Measurements from ENCODE around the gene PMS2.
"Not testable (repeated sequence)": the region's sequence is repeated elsewhere in the genome, so short reads cannot be mapped to it uniquely, and the experiment has no call there.

The PMS2 gene, protein sequence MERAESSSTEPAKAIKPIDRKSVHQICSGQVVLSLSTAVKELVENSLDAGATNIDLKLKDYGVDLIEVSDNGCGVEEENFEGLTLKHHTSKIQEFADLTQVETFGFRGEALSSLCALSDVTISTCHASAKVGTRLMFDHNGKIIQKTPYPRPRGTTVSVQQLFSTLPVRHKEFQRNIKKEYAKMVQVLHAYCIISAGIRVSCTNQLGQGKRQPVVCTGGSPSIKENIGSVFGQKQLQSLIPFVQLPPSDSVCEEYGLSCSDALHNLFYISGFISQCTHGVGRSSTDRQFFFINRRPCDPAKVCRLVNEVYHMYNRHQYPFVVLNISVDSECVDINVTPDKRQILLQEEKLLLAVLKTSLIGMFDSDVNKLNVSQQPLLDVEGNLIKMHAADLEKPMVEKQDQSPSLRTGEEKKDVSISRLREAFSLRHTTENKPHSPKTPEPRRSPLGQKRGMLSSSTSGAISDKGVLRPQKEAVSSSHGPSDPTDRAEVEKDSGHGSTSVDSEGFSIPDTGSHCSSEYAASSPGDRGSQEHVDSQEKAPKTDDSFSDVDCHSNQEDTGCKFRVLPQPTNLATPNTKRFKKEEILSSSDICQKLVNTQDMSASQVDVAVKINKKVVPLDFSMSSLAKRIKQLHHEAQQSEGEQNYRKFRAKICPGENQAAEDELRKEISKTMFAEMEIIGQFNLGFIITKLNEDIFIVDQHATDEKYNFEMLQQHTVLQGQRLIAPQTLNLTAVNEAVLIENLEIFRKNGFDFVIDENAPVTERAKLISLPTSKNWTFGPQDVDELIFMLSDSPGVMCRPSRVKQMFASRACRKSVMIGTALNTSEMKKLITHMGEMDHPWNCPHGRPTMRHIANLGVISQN

DNA sequence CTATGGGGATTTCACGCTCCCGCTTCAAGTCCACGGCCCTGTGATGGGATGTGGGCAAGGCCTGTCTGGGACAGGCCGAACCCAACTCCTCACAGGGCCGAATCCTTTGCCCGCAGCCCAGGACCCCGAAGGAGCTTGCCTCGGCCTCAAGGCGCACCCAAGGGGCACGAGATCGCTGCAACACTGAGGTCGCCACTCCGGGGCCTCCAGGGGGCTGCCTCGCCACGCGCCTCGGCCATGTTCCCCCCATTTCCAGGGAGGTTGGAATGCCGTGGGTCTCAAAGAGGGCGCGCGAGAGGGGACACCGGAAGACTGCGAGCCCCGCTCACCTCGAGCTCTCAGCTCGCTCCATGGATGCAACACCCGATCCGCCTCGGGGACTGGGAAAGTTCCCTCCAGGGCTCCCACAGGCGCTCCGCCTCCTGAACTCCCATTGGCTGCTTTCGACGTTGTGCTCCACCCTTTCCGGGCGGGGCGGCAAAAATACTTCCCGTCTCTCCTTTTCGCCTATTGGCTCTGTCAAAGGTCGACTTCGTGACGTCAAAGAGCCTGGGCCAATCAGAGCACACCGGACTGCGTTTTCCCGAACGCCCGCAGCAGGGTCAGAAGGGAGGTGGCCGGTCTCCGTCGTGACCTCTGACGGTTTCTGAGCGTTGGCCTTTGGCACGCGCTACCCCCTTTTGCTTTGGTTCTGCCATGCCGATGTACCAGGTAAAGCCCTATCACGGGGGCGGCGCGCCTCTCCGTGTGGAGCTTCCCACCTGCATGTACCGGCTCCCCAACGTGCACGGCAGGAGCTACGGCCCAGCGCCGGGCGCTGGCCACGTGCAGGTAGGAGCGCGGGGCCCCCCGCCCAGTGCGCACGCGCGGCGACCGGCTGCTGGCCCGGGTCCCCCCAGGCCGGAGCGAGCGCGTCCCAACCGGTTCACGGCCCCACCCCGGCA, at the start of gene PMS2, which contains the start of gene AIMP2:
Gene PMS2, minus strand, starts transcription at position 382 of the 944 bp plus-strand sequence. Its CDS starts 30 bp downstream, at position 352.
Gene AIMP2, plus strand, starts transcription at position 605 of the 944 bp plus-strand sequence. Its CDS starts 92 bp downstream, at position 697.
- DNase-seq: peak; percentile 99

DNA sequence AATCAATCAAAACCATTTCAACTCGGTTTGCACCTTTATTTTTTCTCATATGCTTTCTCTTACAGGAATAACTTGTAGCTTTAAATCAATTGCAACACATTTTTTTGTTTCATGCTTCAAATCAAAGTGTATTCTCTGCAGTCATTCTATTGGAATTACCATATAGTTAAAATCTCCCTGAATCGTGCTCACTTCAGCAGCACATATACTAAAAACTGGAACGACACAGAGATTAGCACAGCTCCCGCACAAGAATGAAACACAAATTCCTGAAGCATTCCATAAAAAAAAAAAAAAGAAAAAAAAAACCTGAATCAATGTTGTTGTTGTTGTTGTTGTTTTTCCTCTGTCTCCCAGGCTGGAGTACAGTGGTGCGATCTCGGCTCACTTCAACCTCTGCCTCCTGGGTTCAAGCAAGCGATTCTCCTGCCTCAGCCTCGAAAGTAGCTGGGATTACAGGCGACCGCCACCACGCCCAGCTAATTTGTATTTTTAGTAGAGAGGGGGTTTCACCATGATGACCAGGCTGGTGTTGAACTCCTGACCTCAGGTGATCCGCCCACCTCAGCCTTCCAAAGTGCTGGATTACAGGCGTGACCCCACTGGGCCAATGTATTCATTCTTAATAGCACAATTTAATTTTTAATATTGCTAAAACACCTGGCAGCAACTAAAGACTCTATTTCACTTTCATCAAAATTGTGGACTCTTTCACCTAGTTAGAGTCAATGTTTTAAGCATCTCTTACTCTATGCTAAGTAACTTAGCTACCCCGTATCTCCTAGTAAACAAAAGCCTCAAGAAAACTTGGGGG, 48.7 kb upstream of the PMS2 start:
- DNase-seq: no peak

DNA sequence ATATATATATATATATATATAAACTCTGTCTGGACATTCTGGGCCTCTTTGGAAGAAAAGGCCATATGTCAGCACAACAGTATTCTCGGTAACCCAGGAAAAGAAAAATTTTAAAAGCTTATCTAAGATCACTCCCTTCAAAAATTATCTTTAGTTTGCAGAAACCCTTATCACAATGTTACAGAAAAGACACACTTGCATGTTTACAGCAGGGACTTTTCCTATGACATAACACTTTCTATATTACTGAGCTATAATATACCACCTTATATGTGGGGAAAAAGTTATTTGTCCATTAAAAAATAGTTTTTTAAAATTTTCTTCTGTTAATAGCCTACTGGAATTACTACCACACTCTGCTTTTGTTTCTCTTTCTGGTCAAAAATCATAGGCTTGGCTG, 47.8 kb upstream of the PMS2 start:
- no peak for DNase-seq

DNA sequence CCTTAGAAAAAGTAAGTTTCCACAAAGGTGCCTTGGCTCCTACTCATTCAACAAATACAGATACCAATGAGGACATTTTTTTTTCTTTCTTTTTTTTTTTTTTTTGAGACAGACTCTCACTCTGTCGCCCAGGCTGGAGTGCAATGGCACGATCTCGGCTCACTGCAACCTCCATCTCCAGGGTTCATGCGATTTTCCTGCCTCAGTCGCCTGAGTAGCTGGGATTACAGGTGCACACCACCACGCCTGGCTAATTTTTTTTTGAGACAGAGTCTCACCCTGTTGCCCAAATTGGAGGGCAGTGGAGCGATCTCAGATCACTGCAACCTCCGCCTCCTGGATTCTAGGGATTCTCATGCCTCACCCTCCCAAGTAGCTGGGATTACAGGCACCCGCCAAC, 42.3 kb upstream of the PMS2 start:
- not testable (repeated sequence) for DNase-seq

DNA sequence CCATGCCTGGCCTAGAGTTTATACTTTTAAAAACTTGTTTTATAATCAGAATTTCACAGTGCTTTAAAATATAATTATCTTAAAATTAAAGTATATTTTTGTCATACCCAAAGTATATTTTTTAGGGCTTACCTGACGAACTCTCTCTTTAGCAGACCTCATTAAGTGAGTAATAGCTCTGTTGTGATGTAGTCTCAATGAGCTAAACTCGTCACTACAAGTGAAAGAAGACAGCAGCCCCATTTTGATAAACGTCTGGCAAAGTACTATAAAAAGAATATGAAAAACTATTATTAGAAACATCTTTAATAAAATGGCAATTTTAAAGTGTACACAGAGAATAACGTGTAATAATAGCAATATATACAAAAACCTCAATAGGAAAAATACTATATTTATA, 40.9 kb upstream of the PMS2 start:
- DNase-seq: no peak

DNA sequence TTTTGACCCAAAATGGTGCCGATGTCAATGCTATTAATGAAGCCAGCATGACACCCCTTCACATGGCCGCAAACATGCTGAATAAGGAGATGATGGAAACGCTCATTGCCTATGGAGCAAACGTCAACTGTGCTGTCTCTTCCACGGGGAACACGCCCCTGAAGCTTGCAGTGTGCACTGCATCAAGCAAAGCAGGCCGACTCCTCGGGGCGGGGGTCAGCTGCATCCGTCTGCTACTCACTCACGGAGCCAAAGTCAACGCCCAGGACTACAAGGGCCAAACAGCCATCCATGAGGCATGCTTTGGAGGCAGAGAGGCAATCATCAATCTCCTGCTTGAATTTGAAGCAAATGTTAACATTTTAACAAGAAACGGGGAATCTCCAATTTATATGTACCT, 26.8 kb upstream of the PMS2 start:
- no peak for DNase-seq

DNA sequence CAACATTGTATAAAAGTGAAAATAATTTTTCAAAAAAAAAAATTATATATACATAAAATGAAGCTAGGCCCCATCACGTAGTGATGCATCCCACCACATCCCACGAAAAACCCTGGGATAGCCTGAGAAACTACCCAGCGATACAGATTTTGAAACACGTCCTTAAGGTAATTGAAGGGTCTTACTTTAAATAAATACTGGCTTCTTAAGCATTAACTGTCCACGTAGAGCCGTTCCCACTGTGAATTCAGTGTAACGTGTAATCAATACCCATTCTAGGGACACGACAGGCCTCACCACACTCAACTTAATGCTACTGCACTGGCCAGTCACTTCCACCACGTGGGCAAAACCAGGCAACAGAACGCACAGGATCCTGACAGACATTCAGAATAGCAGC, 26.3 kb upstream of the PMS2 start:
- DNase-seq: no peak

DNA sequence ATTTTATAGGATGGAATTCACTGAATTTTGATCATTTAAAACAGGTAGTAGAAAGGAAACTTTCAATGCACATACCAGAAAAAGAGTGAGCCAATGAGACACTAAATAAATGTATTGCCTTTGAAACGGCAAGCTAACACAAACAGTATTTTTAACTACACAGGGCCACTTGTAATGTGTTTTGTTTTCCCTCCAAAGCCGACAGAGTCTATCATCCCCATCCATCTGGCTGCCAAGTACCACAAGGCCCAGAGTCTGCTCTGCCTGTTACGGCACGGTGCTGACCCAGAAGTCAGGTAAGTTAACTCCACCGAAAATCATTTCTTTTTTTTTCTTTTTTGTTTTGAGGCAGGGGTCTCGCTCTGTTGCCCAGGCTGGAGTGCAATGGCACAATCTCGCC, 23.8 kb upstream of the PMS2 start:
- no peak for DNase-seq

DNA sequence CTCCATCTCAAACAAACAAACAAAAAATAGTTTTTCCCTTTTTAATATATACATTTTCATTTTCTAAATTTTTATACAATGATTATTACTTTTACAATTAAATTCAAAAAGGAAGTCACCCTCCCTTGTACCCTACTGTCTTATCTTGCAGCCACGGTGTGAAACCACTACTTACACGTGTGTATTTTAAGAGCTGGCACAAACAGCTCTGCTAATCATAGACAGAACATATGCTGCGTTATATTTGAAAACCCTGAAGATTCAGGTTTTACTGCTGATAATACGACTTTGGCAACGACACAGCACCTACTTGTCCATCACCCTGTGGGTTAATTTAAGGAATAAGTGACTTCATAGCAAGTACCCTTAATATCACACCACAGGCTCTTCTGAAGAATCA, 23.3 kb upstream of the PMS2 start:
- DNase-seq: no peak

DNA sequence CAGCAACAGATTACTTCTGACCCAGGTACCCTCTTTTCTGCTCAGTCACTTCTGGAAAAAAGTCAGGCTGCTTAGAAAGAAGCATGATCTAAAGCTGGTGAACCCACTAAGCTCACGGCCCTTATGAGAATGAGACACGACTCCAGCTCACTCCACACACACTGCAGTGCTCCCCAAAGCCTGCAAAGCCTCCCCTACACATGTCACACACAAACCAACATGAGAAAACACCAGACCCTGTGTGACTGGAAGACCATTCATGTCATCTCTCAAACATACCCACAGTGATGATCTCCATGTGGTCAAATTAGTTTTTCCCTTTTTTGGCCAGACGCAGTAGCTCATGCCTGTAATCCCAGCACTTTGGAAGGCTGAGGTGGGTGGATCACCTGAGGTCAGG, 22.7 kb upstream of the PMS2 start:
- DNase-seq: no peak

DNA sequence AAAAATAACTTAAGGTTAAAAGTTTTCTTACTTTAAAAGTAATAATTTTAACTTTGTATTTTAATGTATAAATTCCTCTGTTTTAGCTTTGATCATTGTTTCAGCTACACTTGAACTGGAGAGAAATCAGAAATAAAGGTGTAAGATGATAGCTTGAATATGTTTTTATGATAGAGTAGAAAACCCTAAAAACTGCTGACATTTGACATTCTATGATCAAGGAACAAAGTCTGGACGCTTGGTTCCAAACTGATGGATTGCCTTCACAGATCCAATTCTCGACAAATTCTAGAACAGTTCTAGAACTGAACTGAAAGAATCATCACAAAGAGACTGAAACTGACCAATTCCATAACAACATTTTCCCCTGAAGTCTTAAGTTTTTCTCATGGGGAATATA, 22.1 kb upstream of the PMS2 start, which contains the start of gene ANKRD61:
Gene ANKRD61, plus strand, starts transcription at position 389 of the 400 bp plus-strand sequence. Its CDS starts 0 bp downstream, at position 389.
- no peak for DNase-seq

DNA sequence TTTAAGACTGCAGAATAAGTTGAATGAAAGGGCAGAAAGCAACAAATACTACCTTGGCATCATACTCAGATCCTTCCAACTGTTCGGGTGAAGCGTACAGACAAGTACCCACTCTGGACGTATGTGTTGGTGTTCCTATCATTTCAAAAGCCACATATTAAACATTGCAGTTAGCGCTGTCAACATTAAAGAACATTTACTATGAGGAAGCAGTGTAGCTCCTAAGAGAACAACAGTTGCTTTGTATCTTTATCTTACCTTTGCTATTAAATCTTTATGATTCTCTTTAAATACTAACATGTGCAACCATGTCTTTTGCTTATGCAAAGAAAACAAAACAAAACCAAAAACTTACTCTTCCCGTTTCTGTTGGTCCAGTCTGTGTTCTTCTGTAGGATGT, 19.7 kb upstream of the PMS2 start:
- no peak for DNase-seq

DNA sequence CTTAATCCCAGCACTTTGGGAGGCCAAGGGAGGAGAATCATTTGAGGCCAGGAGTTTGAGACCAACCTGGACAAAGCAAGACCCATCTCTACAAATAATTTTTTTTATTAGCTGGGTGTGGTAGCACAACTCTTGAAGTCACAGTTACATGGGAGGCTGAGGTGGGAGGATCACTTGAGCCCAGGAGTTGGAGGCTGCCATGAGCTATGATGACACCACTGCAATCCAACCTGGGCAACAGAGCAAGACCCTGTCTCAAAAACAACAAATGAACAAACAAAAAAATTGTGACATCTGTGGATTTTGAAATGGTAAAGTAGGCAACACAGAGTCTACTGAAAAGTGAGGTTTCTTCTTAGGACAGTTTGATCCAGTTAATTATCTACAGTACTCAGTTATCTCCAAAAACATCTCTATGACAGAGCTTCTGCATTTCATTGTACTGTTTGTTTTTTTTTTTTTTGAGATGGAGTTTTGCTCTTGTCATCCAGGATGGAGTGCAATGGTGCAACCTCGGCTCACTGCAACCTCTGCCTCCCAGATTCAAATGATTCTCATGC, 19.0 kb upstream of the PMS2 start:
- no peak for DNase-seq

DNA sequence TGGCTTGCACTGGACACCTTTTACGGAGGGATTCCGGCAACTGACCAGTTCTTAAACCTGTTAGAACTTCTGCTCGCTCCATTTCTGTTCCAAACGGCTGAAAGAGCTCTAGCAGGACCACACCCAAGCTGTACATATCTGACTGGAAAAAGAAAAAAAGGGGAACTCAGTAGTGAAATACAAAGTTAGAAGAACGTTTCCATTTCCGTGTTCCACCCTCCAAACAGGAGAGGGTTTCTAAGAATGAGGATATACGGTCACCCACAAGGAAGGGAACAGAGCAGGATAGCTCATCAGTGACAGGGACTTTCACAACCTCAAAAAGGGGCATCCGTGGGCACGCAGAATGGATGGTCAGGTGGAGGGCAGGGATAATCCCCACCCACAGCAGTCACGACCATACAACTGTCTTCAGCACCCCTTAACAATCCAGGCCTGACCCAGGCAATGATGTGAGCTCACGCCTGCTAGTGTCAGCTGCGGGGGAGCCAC, 18.0 kb upstream of the PMS2 start:
- DNase-seq: no peak

DNA sequence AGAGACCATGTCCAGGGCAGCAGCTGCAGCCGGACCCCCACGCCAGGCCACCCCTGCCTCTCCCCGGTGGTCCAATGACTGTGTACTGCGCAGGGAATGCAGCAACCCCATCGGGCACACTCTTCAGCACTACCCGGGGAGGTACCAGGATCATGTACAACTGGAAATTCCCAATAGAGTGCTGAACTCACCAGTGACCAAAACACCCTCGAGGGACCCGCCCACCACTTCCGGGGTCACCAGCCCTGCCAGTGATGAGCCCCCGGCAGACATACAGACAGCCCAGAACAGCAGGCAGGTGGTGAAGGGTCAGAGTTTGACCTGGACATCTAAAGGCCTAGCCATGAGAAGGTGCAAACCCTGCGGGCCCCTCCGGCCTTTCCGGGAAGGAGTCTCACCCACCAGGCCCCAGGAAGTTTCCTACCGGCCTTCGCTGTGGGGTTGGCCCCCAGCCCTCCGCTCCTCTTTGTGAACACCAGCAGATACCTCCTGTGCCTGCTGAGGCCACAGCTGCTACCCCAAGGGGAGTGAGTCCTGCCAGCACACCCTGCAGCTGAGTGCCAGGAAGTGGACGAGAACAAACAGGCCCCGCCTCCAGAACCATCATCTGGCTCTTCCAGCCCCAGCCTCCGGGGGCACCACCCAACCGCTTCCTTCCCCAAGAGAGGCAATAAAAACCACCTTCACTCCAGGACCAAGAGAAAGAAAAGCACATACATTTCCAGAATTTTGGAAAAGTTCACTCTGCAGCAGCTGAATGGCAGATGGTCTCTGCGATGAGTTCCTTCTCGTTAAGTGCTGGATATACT, 17.4 kb upstream of the PMS2 start:
- DNase-seq: no peak

DNA sequence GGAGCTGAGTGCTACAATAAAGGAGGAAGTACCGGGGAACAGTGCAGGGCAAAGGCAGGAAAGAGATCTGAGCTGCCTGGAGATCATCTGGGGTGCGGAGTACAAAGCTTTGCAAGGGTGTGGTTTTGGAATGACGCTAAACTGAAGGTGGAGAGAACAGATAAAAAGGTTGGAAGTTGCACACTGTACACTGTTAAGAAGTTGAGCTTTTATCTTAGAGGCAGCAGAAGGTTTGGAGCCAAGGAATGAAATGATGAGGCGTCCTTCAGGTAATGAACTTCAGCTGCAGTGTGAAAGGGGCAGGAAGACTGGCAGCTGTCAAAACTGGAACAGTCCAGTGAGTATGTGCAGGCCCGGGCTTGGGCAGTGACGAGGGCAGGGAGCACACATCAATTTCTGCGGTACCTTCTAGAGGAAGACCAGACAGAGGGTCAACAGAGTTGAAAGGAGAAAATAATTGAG, 15.2 kb upstream of the PMS2 start:
- no peak for DNase-seq

DNA sequence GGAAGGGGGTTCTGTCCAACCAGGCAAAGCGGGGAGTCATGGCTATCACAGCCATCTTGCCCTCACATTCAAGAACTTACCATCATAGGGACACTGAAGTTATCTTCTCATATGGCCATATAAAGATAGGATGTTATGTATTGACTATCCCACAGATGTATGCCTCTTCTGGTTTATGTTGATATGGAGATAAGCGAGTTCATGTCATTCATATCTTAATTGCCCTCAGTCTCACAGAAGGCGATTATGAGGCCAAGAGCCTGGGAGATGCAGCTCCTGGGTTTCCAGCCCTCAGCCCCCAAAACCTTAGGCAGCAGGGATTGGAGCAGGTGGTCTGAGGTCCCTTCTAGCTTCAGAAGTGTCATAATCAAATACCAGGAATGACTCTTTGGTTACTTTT, 13.9 kb upstream of the PMS2 start:
- DNase-seq: no peak

DNA sequence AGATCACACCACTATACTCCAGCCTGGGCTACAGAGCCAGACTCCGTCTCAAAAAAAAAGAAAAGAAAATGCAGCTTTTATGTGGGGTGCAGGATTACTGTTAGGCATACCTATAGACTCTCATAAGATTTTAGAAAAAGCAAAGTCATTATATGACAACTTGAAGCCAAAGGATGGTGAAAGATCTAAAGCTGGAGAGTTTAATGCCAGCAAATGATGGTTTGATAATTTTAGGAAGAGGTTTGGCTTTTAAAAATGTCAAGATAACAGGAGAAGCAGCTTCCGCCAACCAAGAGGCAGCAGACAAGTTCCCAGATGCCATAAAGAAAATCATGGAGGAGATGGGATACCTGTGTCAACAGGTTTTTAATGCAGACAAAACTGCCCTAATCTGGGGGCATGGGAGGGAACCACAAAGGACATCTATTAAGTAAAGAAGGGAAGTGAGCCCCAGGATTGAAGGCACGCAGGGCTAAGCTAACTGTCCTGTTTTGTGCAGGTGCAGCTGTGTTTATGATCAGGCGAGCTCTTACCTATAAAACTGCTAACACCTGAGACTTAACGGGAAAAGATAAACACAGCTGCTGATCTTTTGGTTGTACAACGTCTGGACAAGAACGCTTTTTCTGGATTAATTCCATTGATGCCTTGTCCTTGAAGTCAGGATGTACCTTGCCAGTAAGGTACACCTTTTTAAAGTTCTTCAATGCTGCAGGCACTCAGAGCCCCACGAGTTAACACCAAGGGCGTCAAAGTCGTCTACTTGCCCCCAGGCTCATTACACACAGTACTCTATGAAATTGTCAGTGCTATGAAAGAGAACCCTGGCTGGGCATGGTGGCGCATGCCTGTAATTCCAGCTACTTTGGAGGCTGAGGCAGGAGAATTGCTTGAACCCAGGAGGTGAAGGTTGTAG, 11.8 kb upstream of the PMS2 start:
- DNase-seq: no peak

DNA sequence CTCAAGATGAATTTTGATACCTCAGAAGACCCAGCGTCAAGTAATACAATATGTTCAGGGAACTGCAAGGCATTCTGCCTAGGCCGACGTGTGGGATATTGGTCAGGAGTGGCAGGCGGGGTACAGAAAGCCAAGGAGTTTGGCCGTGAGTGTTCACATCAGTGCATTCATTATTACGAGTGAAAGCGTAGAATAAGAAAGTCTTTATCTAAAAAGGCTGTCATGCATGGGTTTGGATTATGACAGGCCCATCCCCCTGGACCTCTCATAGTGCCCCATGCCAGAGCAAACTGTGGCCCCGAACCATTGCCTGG, 7.8 kb upstream of the PMS2 start:
- DNase-seq: no peak
